Neural crest cell (in vitro differentiated cells): ENCODE measurements around the gene BMX. TPM values are rescaled to one million over a fixed set of nuclear protein-coding genes. Genes with fewer than 3 reads are reported as not detected.

ENCODE experiments used
- DNase-seq: peaks from one replicate; pipeline ENCODE4 v3.0.0; 2021; ENCODE audit warnings: low read depth, mixed read lengths, low spot score
- H3K27ac Mint-ChIP-seq: one replicate; pipeline ENCODE4 v1.8.0; 2021; ENCODE audit warnings: mild to moderate bottlenecking, mixed read lengths; ENCODE audit not compliant: unreplicated experiment
- H3K27me3 Mint-ChIP-seq: 2 replicates; pipeline ENCODE4 v1.8.0; 2021; ENCODE audit warnings: low read depth, mild to moderate bottlenecking, mixed read lengths
- H3K36me3 Mint-ChIP-seq: 2 replicates; pipeline ENCODE4 v1.8.0; 2021; ENCODE audit warnings: low read depth, mild to moderate bottlenecking, mixed read lengths
- H3K4me1 Mint-ChIP-seq: 2 replicates; pipeline ENCODE4 v1.8.0; 2021; ENCODE audit warnings: mixed read lengths
- H3K4me3 Mint-ChIP-seq: one replicate; pipeline ENCODE4 v1.8.0; 2021; ENCODE audit warnings: mild to moderate bottlenecking, mixed read lengths
- H3K9me3 Mint-ChIP-seq: 2 replicates; pipeline ENCODE4 v1.8.0; 2021; ENCODE audit warnings: mixed read lengths
- total RNA-seq: library from RNA; stranded (reverse); gene quantifications from 2 replicates; pipeline ENCODE4 v1.2.1, GENCODE V29; 2021
- TF ChIP-seq, protein P1 (sequence below): fragments of 200-600 bp; sonication (generic); conservative IDR thresholded peaks from 2 replicates; pipeline ENCODE4 v1.5.0; 2021; ENCODE audit warnings: antibody characterized with exemption, mild to moderate bottlenecking

Gene BMX
- total RNA-seq, 1 donor from 2014 or later, result not detected

DNA sequence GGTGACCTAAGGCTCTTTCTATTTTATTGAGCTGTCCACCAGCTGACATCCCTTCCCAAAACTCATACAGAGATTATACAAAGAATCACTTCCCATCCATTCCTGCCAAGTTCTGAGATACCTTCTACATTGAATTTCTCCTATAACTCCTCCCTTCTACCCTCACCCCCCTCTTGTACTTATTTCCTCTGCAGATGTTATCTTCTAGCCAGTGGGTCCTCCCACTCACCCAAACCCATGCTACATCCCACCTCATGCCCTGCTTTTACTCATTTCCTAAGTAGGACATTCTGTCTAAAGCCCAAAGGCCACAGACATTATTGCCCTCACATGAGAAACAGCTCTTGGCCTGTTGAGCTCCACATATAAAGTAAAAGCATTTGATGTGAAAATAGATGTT lies 28.6 kb downstream of the BMX start:
- H3K27me3 Mint-ChIP-seq, result no peaks in the 10 kb centered on the region
- H3K9me3 Mint-ChIP-seq, result peaks cover 2% of the 10 kb centered on the region
- TF ChIP-seq, protein P1, sequence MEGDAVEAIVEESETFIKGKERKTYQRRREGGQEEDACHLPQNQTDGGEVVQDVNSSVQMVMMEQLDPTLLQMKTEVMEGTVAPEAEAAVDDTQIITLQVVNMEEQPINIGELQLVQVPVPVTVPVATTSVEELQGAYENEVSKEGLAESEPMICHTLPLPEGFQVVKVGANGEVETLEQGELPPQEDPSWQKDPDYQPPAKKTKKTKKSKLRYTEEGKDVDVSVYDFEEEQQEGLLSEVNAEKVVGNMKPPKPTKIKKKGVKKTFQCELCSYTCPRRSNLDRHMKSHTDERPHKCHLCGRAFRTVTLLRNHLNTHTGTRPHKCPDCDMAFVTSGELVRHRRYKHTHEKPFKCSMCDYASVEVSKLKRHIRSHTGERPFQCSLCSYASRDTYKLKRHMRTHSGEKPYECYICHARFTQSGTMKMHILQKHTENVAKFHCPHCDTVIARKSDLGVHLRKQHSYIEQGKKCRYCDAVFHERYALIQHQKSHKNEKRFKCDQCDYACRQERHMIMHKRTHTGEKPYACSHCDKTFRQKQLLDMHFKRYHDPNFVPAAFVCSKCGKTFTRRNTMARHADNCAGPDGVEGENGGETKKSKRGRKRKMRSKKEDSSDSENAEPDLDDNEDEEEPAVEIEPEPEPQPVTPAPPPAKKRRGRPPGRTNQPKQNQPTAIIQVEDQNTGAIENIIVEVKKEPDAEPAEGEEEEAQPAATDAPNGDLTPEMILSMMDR, result no peak
- H3K27ac Mint-ChIP-seq, result no peak overlapping the region
- DNase-seq, result no peak
- H3K4me1 Mint-ChIP-seq, result no peaks in the 10 kb centered on the region
- no peak overlapping the region for H3K4me3 Mint-ChIP-seq
- no peaks in the 10 kb centered on the region for H3K36me3 Mint-ChIP-seq

DNA sequence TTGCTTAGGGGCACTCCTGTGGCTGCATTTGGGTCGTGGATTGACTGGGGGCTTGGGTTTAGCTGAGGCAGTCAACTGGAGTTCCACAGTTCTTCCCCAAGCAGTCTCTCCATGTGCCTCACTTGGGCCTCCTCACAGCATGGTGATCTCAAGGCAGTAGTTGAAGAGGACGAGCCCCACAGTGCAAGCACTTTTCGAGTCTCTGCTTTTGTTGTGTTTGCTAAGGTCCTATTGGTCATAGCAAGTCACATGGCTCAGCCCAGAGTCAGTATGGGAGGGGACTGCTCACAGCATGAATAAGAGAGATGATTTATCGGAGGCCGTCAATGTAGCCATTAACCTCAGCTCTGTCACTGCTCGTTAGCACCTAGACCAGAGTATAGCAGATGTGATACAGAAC lies 29.7 kb downstream of the BMX start:
- DNase-seq, result no peak
- TF ChIP-seq, protein P1, result no peak
- Mint-ChIP-seq H3K27ac (no peak overlapping the region), H3K4me3 (no peak overlapping the region), H3K27me3 (no peaks in the 10 kb centered on the region), H3K4me1 (no peaks in the 10 kb centered on the region), H3K36me3 (no peaks in the 10 kb centered on the region), H3K9me3 (peaks cover 2% of the 10 kb centered on the region)

DNA sequence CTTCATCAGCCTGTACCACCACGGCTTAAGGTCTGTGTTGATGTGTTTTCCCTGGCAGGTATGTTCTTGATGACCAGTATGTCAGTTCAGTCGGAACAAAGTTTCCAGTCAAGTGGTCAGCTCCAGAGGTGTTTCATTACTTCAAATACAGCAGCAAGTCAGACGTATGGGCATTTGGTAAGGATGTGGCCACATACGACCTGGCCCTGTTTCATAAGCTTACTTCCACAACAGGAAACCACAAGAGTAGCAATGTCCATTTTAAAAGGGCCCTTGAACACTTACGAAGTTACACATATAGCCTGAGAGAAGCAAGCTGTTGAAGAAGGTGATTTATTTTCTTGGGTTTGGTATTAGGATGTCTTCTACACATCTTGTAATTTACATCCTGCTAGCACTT lies 46.1 kb downstream of the BMX start:
- H3K27me3 Mint-ChIP-seq, result no peaks in the 10 kb centered on the region
- H3K4me1 Mint-ChIP-seq, result no peaks in the 10 kb centered on the region
- no peaks in the 10 kb centered on the region for H3K36me3 Mint-ChIP-seq
- DNase-seq, result no peak
- H3K9me3 Mint-ChIP-seq, result no peaks in the 10 kb centered on the region
- H3K4me3 Mint-ChIP-seq, result no peak overlapping the region
- no peak overlapping the region for H3K27ac Mint-ChIP-seq
- TF ChIP-seq, protein P1, result no peak

DNA sequence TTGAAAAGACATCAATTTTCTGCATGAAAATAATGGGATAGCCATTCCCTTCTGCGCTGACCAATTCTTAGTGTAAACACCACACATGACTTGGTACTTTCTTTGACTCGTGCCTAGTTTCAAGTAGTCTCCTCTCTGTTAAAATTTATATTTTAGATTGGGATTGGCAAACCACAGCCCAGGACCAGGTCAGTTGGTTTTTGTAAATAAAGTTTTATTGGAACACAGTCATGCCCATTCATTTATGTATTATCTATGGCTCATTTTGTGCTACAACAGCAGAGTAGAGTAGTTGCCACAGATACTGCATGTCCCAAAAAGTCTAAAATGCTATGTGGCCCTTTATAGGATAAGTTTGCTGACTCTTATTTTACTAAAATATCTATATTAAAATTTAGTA lies 46.7 kb downstream of the BMX start:
- no peak for DNase-seq
- no peaks in the 10 kb centered on the region for H3K9me3 Mint-ChIP-seq
- no peak overlapping the region for H3K4me3 Mint-ChIP-seq
- no peaks in the 10 kb centered on the region for H3K4me1 Mint-ChIP-seq
- H3K27ac Mint-ChIP-seq, result no peak overlapping the region
- H3K27me3 Mint-ChIP-seq, result no peaks in the 10 kb centered on the region
- no peaks in the 10 kb centered on the region for H3K36me3 Mint-ChIP-seq
- TF ChIP-seq, protein P1, result no peak

DNA sequence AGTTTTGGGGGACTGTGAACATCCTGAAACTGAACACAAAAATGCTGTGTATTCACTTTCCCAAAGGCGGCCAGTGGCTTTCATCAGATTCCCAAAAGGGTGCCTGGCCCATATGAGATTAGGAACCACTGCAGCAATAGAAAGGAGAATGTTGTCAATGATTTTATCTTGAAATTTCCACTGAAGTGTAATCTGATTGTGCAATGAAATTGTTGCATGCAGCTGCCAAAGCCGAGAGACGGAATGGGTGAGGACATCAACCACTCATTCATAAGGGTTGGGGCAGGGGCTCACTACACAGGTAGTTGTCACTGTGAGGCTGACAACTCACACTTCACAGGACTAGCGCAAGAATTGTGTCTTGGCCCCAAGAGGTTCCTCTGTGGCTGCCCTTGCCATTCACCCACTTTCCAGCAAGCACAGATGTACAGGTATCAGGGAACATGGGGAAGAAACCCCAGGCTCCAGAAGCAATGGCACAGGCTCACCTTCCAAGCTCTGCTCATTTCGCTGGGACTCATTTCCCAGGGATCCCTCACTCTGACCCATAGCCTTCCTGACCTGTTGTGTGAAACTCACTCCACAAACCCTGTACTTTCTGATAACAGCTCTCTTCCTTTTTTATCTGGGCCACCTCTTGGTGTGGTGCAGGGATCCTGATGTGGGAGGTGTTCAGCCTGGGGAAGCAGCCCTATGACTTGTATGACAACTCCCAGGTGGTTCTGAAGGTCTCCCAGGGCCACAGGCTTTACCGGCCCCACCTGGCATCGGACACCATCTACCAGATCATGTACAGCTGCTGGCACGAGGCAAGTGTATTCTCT lies 48.8 kb downstream of the BMX start:
- no peaks in the 10 kb centered on the region for H3K27me3 Mint-ChIP-seq
- H3K27ac Mint-ChIP-seq, result no peak overlapping the region
- TF ChIP-seq, protein P1, result no peak
- H3K36me3 Mint-ChIP-seq, result no peaks in the 10 kb centered on the region
- DNase-seq, result no peak
- H3K9me3 Mint-ChIP-seq, result no peaks in the 10 kb centered on the region
- H3K4me1 Mint-ChIP-seq, result no peaks in the 10 kb centered on the region
- H3K4me3 Mint-ChIP-seq, result no peak overlapping the region
